ENCODE results near the gene NECAP2.
"Not testable (repeated sequence)": the region's sequence is repeated elsewhere in the genome, so short reads cannot be mapped to it uniquely, and the experiment has no call there.

The NECAP2 gene

GRCh38 chr1:16461681-16462080 lies 21.2 kb downstream of the NECAP2 start:
- no peak for DNase-seq

- no peak for DNase-seq
These were observed 22.3 kb downstream of the NECAP2 start for GRCh38 chr1:16462773-16463330.

GRCh38 chr1:16464917-16465625 lies 24.5 kb downstream of the NECAP2 start:
- DNase-seq: no peak

DNA sequence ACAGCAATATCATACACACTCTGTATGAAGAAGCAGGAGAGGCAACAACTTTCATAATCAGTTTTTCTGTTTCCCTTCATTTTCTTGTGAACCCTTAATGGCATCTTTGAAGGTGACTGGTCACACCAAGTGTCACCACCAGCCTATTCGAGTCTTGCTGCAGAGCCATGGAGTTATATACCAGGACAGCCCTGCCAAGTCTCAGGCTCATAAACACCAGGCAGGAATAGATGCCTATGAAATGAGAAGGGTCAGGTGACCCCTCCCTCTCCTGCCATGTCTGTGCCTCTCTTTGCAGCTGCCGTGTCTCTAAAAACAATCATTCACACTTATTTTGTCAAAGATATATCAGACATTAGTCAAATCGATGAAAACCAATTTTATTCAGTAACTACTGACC lies 28.0 kb downstream of the NECAP2 start:
- DNase-seq: no peak

DNA sequence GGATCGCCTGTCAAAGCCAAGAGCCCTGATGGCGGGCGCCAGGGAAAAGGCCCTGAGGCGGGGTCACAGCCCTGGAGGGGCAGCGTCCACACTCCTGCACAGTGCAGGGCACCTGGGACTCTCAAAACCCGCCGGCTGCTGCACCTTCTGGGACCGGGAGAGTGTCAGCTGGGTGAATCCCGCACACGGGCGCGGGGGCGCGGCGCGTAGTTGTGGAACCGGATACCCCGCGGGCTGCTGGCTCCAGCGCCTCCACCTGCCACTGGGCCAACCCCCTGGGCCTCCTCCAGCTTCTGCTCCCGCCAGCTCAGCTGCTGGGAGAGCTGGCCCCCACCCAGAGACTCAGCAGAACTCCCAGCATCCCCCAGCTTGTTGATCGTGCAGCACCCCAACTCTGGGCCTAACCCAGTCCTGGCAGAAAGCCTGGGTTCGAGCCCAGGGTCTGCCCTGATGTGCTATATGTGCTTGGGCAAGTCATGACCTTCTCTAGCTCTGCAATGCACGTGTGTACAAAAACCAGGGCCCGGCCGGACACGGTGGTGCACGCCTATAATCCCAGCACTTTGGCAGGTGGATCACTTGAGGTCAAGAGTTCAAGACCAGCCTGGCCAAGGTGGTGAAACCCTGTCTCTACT lies 33.8 kb downstream of the NECAP2 start:
- no peak for DNase-seq

DNA sequence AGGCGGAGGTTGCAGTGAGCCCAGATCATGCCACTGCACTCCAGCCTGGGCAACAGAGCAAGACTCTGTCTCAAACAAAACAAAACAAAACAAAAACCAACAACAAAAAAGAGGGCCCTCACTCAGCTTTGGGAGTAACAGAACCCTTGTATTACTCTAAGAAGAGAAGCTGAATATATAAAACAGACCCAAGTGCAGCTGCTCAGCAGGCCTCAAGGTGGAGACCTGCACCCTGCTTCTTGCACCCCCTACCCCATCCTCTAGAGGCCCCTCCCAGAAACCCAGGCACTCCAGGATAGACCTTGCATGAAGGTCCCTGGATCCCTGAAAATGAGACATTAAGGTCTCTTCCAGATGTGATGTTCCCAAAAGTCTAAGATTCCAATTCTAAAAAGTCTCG lies 34.4 kb downstream of the NECAP2 start:
- DNase-seq: not testable (repeated sequence)

GRCh38 chr1:16475771-16476770 lies 35.5 kb downstream of the NECAP2 start:
- not testable (repeated sequence) for DNase-seq

GRCh38 chr1:16478091-16478490 lies 37.6 kb downstream of the NECAP2 start:
- no peak for DNase-seq

GRCh38 chr1:16483146-16483545 lies 42.6 kb downstream of the NECAP2 start:
- not testable (repeated sequence) for DNase-seq

GRCh38 chr1:16483639-16484500 lies 43.3 kb downstream of the NECAP2 start:
- not testable (repeated sequence) for DNase-seq

DNA sequence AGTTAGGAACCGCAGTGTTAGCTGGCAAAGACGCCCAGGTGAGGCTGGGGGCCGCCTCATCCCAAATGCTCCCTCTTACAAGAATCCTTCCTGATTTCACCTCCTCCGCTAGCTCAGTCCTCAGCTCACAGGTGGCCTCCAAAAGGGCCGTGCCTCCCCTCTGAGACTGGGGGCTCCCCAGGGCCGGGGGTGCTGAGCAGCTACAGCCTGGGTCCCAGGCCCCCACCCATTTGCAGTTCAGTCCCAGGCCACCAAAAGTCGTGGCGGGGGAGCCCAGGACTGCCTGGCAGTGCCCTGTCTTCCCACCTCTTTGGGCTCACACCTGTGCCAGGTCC lies 43.9 kb downstream of the NECAP2 start:
- DNase-seq: no peak

DNA sequence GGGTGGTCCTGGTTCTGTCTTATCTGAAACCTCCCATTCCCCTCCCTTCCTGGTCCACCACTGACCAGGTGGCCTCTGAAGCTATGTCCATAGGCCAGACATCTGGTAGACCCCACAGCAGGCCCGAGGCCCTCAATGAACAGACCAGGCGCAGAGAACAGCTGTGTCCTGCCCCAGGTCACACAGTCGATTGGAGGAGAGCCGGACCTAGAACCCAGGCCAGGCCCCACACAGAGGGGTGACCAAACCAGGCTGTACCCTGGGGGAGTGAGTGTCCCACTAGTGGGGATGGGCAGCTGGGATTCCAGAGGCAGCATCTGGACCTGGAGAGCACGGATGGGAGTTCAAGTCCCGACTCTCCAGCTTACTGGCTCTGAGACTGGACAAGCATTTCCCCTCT lies 44.4 kb downstream of the NECAP2 start:
- DNase-seq: no peak

DNA sequence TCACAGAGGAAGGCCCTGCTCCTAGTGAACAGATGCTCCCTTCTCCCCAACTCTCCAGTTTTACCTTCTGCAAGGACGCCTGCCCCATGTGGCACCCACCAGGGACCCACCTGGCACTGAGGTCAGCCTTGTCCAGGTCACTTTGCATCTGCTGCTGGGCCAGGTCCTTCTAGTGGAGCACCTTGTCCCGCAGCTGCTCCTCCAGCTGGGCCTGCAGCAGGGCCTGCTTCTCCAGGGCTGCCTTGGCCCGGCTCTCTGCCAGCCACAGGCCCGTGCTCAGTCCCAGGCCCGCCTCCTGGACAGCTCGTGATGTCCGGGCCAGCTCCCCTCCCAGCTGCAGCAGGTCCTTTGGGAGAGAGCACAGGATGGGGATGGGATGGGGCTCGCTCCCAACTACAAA lies 45.8 kb downstream of the NECAP2 start:
- DNase-seq: not testable (repeated sequence)

- not testable (repeated sequence) for DNase-seq
These were observed 46.5 kb downstream of the NECAP2 start for GRCh38 chr1:16487011-16487410.

- DNase-seq: not testable (repeated sequence)
These were observed 48.8 kb downstream of the NECAP2 start for GRCh38 chr1:16489195-16489880.

DNA sequence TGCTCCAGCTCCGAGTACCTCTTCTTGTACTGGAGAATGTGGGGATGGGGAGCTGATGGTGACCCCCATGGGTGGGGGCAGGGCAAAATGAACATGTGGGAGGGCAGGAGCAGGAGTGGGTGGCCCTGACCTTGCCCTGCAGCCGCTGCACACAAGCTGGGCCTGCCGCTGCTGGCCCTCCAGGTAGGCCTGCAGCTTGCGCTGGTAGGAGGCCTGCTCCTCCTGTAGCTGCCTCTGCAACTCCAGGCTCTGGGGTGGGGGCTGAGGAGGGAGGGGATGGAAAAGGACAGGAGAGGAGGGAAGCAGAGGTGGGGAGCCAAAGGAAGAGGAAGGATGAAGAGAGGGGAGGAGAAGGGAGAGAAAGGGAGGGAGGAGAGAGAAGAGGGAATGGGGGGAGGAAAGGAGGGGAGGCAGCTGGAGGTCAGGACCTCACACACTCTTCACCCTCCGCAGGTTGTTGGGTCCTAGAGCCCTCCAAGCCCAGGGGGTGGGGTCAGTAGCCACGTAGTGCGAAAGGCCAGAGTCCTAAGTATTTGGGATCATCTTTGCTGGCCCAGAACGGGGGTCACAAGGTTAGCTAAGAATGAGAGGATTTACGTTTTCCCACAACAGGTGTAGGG lies 50.6 kb downstream of the NECAP2 start:
- no peak for DNase-seq

DNA sequence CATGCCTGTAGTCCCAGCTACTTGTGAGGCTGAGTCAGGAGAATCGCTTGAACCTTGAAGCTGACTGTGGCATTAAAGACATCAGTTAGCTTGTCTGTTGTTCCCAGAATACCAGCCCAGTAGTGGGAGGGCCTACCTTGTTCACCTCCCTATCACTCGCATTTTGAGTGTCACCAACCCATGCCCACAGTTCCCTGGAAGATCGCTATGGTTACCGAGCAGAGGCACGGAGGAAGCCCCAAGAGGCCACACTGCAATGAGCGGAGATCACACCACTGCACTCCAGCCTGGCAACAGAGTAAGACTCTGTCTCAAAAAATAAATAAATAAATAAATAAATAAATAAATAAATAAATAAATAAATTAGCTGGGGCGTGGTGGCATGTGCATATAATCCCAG lies 52.4 kb downstream of the NECAP2 start:
- not testable (repeated sequence) for DNase-seq

DNA sequence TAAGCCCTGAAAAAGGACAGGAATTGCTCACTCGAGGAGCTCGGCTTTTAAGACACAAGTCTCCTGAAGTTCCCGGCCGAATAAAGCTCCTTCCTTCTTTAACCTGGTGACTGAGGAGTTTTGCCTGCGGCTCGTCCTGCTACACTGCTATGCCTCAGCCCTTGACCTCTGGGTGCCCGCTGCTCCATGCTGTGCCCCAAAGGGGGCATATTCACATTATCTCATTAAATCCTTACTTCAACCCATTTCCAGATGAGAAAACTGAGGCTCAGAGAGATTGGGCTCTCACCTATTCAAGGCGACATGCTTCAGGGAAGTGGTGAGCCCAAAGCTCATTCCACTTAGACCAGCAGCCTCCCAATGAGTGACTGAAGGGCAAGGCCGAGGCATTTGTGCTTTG lies 53.2 kb downstream of the NECAP2 start:
- not testable (repeated sequence) for DNase-seq

GRCh38 chr1:16497474-16497904 lies 57.0 kb downstream of the NECAP2 start:
- DNase-seq: not testable (repeated sequence)

- not testable (repeated sequence) for DNase-seq
These were observed 57.5 kb downstream of the NECAP2 start for GRCh38 chr1:16498047-16498446.

All from activated CD8-positive, alpha-beta memory T cell treated with anti-CD3 and anti-CD28 coated beads, Interleukin-2, amount 50 U/mL, for 4 hours (primary cell).